NCI-H748 (cell line): Measurements from ENCODE around the gene AQP3.
"Not testable (repeated sequence)": the region's sequence is repeated elsewhere in the genome, so short reads cannot be mapped to it uniquely, and the experiment has no call there.

Experiments used
- DNase-seq: peaks from one replicate; lab custom pipeline; 2025; ENCODE audit not compliant: unreplicated experiment; lab: John Stamatoyannopoulos, UW

AQP3 gene

GRCh38 chr9:33443464-33444154, 3.8 kb downstream of the AQP3 start:
- DNase-seq, result no peak

GRCh38 chr9:33443047-33443446, 4.3 kb downstream of the AQP3 start:
- DNase-seq, result no peak

GRCh38 chr9:33442125-33442524, 5.3 kb downstream of the AQP3 start:
- no peak for DNase-seq

GRCh38 chr9:33440609-33441008, 6.8 kb downstream of the AQP3 start:
- DNase-seq, result no peak

GRCh38 chr9:33440204-33440603, 7.2 kb downstream of the AQP3 start:
- DNase-seq, result no peak

- no peak for DNase-seq
Observed at GRCh38 chr9:33439731-33440130, 7.7 kb downstream of the AQP3 start.

- DNase-seq, result no peak
Observed at GRCh38 chr9:33438926-33439680, 8.3 kb downstream of the AQP3 start.

DNA sequence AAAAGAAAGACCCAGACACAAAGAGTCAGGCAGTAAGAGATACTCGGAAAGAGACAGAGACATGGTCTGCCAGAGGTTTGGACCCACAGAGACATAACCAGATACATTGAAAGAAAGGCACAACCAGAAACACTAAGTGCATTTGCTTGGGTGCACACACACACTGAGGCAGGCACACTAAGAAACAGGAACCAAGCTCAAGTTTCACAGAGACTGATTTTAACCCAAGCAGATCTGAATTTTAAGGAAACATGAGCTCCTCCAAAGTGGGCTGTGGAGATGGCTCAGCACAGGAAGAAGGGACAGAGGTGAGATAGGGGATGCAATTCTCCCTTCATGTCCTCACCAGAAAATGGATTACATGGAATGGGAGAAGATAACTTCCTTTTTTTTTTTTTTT, 9.5 kb downstream of the AQP3 start:
- DNase-seq, result no peak

- no peak for DNase-seq
Observed at GRCh38 chr9:33437205-33437604, 10.2 kb downstream of the AQP3 start.

- DNase-seq, result no peak
Observed at GRCh38 chr9:33436445-33436844, 10.9 kb downstream of the AQP3 start.

DNA sequence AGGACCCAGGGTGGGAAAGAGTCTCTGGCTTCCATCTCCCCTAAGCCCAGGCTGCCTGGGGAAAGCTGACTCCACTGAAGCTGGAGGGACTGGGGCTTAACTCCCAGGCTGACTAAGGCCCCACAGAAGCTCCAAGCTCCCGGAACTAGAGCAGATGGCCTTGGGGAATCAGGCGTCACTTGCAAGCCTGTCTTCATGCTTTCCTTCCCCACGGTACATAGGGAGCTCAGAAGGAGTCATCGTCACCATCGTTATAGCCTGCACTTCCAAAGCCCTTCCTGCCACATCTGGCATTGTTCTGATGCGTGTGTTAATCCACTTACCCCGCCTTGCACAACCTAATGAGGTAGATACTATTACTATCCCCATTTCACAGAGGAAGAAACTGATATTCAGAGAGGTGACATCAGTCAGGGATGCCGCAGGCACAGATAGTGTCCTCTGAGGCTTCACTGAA, 11.5 kb downstream of the AQP3 start:
- DNase-seq, result no peak

GRCh38 chr9:33434317-33435105, 12.9 kb downstream of the AQP3 start:
- DNase-seq, result no peak

GRCh38 chr9:33433871-33434270, 13.5 kb downstream of the AQP3 start:
- no peak for DNase-seq

DNA sequence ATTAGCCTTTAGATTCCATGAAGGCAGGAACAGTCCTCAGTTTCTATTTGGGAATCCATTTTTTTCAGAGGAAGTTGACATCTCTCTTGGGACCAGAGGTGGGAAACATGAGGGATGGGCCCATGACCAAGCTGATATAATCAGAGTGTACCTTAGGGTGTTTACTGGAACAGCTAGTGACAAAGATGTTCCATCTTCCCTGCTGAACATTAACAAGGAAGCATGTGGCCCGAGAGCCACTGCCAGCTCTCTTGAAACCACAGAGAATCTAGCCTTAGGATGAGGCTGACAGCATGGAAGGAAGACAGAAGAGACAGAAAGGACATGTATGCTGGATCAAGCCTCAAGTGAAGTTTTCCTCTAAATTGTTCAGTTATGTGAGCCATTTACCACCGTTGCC, 16.0 kb downstream of the AQP3 start:
- no peak for DNase-seq

GRCh38 chr9:33430942-33431341, 16.5 kb downstream of the AQP3 start:
- no peak for DNase-seq

GRCh38 chr9:33429256-33429985, 18.0 kb downstream of the AQP3 start:
- DNase-seq, result no peak

GRCh38 chr9:33426843-33427293, 20.5 kb downstream of the AQP3 start:
- DNase-seq, result no peak

DNA sequence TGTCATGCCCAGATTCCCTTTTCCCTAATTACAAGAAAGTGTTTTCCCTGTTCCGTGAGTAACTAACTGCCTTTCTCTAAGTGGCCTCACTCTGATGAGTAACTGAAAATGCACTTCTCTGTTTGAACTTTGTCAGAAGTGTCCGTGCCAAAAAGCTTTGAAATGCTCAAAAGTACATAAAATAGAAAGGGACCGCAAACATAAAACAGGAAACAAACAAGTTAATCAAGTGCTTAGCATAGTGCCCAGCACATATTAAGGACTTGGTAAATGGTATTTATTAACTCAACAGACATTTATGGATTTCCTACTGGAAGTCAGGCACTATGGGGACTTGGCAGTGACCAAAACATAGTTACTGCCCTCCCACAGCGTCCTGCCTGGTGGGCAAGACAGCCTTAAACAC, 22.3 kb downstream of the AQP3 start:
- DNase-seq, result no peak

GRCh38 chr9:33424492-33424891, 22.9 kb downstream of the AQP3 start:
- DNase-seq, result not testable (repeated sequence)

DNA sequence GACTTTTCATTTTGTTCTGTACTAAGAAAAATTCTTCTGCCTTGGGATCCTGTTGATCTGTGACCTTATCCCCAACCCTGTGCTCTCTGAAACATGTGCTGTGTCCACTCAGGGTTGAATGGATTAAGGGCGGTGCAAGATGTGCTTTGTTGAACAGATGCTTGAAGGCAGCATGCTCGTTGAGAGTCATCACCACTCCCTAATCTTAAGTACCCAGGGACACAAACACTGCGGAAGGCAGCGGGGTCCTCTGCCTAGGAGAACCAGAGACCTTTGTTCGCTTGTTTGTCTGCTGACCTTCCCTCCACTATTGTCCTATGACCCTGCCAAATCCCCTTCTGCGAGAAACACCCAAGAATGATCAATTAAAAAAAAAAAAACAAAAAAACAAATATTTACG, 23.4 kb downstream of the AQP3 start:
- not testable (repeated sequence) for DNase-seq

- no peak for DNase-seq
Observed at GRCh38 chr9:33419708-33420303, 27.6 kb downstream of the AQP3 start.
